ENCODE results near the gene CD164L2.
"Not testable (repeated sequence)": the region's sequence is repeated elsewhere in the genome, so short reads cannot be mapped to it uniquely, and the experiment has no call there.

The CD164L2 gene

GRCh38 chr1:27403931-27404330 is 20.8 kb upstream of the CD164L2 start:
- no peak for DNase-seq

GRCh38 chr1:27403065-27403726 is 20.1 kb upstream of the CD164L2 start:
- no peak for DNase-seq

DNA sequence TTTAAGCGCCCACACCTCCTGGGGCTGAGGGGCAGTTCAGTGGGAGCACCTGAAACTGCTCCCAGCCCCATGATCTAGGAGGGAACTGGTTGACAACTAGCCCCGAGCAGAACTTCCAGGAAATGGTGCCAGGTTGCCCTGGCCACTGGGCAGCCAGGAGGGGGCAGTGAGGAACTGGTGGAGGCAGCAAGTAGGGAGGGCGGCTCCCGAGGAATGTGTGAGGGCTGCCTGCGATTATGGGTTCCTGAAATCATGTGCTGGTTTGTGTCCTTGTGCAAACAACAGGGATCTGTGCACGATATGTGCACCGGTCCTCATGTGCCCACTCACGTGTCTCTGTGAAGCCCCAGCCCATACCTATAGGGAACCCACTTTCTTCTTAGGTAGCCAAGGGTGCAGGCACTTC is 19.2 kb upstream of the CD164L2 start:
- no peak for DNase-seq

DNA sequence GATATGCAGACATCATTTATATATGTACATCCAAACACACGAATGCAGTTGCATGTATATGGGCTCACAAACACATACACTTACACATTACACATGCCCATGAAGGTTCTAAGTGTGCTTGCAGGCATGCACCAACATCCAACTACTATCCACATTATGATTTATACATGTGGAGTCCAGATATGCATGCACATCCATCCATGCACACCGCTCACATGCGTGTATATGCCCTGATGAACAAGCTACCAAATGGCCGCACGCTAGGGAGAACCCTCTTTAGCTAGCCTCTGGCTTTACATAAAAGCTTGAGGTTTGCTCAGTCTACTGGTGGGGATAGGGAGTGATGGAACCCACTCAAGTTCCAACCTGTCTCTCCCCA is 17.8 kb upstream of the CD164L2 start:
- DNase-seq, result no peak

DNA sequence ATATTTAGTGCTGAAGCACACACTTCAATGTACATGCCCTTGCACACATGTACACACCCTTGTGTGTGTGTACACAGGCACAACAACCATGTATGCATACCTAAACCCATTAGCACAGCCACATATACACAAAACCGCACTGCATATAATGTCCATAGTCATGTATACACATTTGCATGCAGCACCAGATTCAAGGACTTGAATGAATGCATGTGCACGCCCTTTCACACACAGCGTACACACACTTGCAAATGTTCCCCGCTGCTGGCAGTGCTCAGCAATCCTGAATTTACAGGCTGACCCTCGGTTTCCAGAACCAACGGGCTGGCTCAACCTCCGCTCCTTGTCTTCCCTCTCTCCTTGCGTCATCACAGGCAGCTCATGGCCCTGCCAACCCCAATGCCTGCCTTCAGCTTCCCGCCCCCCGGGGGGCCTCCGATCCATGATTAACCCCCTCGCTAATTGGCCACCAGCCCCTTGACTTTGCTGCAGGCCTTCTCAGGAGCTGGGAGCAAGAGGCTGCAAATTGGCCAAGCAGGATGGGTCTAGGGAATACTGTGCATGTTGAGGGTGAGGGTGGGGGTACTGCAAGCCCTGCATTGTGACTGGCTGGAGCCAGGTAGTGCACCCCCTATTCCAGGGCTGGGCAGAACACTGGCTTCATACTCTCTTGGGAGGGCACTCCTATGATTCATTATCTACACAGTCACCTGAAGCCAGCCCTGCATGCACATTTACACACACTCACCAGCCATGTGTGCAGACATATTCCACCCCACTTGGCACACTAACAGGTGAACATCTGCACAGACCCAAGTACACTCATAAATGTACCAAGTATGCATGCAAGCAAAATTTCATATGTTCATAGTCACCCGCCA is 17.2 kb upstream of the CD164L2 start:
- DNase-seq, result no peak

DNA sequence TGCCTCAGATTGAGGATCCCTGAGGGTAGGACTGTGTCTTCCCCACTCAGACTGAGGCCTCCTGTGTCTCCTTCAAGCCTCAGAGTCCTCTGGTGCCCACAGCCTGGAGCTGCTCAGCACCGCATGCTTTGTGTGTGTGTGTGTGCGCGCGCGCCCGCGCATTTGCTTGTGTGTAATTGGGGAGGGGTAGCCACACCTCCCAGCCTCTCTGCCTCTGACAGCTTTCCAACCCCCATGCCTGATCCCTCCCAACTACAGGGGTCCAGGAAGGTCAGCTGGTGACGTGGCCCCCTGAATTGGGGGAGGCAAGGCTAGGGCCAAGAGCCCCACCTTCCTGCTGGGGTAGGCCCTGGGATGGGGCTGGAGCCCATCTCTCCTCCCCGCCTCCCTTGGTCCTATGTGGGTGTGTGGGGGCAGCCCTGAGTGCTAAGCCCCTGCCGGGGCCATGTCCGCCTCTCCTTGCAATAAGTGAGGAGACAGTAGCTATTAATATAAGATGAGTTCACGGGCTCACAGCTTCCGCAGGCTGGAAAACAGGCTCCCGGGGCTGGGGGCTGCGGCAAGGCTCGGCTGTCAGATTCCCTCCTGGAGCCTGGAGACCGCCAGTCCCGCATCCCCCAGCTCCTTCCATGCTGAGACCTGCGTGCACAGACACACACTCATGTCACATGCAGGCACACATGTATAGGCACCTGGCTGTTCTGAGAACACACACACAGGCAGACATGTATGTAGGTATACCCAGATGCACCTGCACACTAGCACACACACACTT is 16.3 kb upstream of the CD164L2 start:
- no peak for DNase-seq

- no peak for DNase-seq
Measured at GRCh38 chr1:27398405-27399149, 15.4 kb upstream of the CD164L2 start.

DNA sequence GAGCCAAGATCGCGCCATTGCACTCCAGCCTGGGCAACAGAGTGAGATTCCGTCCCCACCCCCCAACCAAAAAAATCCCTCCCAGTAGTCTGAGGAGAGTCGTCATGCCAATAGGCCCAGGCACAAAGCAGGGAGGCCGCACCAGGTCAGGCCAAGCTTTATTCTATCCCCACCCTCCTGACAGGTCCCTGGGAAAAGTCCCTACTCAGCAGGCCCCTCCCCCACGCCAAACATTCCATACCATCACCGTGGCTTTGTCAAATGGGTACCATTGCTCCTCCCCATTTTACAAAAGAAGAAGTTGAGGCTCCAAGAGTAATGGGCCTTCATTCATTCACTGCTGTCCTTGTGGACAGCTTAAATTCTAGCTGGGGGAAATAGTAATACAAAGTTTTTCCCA is 14.6 kb upstream of the CD164L2 start:
- no peak for DNase-seq

GRCh38 chr1:27397110-27397509 is 14.0 kb upstream of the CD164L2 start:
- no peak for DNase-seq

GRCh38 chr1:27395441-27396195 is 12.5 kb upstream of the CD164L2 start:
- DNase-seq, result peak; percentile 92

DNA sequence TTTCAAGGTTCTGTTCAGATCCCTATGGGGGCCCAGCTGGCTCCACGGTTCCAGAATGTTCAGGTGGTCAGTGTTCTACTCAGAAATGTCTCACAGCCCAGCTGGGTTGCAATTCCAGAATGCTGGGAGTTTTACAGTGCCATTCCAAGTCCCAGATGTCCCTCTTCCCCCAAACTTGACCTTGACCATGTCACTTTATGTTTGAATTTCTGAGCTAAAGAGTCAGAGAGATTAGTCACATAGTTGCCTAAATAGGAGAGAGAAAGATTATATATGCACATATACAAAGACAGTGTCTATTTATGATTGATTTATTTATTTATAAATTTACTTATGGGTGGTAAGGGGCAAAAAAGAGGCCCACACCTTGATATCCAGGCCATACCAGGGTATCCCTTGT is 11.8 kb upstream of the CD164L2 start:
- no peak for DNase-seq

DNA sequence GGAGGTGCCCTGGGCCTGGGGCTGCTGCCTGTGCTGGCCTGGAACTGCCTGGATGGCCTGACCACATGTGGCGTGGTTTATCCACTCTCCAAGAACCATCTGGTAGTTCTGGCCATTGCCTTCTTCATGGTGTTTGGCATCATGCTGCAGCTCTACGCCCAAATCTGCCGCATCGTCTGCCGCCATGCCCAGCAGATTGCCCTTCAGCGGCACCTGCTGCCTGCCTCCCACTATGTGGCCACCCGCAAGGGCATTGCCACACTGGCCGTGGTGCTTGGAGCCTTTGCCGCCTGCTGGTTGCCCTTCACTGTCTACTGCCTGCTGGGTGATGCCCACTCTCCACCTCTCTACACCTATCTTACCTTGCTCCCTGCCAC is 11.1 kb upstream of the CD164L2 start:
- no peak for DNase-seq

- DNase-seq, result no peak
Measured at GRCh38 chr1:27393641-27394281, 10.6 kb upstream of the CD164L2 start.

- DNase-seq, result no peak
Measured at GRCh38 chr1:27392778-27393635, 9.9 kb upstream of the CD164L2 start.

GRCh38 chr1:27392096-27392777 is 9.1 kb upstream of the CD164L2 start, which contains the start of gene GPR3:
GPR3 (plus strand) TSS chr1:27392622; CDS start chr1:27393799, 1,177 bp downstream.
- peak; percentile 98 for DNase-seq

DNA sequence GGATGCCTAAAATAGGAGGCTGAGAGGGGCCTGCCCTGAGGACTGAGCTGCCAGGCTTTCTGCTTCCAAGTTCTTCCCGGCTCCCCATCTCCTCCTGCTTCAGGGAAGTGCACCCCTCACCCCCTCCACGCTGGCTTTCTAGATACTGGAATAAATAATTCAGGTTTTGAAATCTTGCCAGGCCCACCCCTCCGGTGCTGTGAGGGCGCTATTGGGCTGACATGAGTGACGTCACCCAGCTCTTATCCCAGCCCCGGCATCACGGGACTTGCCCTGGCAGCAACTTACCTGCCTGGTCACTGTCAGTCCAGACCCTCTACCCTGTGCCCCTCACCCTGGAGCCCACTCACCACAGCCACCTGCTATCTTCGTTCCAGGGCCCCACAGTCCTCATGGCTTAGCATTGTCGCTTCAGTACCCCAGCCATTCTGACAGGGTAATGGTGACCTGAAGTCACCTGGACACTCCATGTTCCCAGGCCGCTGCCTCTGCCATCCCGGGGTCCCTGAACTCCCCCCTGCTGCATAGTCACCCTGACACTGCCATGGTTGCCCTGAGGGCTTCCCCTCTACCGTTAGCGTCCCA is 8.5 kb upstream of the CD164L2 start:
- DNase-seq, result no peak

DNA sequence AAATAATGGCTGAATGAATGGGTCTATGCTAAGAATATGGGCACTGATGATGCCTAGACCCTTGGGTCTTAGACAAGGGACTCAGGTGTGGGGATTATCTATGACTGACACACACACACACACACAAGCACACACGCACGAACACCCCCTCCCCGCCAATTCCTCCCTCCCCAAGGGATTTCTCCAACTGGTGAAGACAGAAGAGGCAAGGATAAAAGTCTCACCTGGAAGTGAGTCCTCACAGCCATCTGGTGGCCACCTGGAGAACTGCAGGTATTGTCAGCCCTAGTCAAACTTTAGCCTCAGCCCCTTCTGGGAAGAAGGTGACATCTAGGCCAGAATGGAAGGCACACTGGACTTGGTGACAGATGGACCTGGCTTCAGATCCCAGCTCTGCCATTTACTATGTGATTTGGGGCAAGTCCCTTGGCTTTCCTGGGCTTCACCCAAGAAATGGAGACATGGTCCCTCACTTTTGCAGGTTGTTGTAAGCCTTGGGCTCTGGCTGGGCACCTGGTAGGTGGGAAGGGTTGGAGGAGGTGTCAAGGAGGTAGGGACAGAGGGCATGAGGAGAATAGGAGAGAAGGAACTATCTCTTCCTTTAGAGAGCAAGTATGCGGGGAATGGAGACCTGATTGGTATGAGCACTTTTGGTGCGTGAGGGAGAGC is 5.3 kb upstream of the CD164L2 start:
- peak; percentile 92 for DNase-seq

DNA sequence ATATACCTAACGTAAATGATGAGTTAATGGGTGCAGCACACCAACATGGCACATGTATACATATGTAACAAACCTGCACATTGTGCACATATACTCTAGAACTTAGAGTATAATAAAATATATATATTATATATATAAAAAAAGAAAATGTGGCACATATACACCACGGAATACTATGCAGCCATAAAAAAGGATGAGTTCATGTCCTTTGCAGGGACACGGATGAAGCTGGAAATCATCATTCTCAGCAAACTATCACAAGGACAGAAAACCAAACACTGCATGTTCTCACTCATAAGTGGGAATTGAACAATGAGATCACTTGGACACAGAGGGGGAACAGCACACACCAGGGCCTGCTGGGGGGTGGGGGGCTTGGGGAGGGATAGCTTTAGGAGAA is 1.7 kb upstream of the CD164L2 start:
- DNase-seq, result not testable (repeated sequence)

DNA sequence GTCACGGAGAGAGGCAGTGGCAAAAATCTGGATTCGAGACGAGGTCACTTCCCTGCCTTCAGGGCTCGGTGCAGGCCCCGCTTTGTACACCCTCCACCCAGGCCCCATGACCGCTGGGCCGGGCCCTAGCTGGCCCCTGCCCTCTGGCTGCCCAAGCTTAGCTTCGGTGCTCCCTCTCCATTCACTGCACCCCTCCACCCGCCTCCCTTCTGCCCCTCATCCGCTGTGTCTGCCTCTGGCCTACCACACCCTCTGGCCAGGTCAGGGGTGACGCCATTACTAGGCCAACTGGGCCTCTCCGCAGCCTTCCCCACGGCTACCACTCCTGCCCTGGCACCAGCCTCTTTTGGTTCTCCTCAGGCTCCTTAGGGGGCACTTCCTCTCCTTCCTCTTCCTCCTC is 528 bp upstream of the CD164L2 start:
- no peak for DNase-seq

Data from activated effector memory CD4-positive, alpha-beta T cell treated with anti-CD3 and anti-CD28 coated beads, Interleukin-2, amount 50 U/mL, for 16 hours (primary cell).